NCI-H1092 treated with DMSO at 0.1 percent for 48 hours (cell line): Measurements from ENCODE around the gene ABLIM2.

Source experiments
- DNase-seq: peaks from one replicate; lab custom pipeline; 2025; lab: John Stamatoyannopoulos, UW

ABLIM2 gene

GRCh38 chr4:7978907-7979651 lies 179.5 kb downstream of the ABLIM2 start:
- DNase-seq = no peak

GRCh38 chr4:7978489-7978888 lies 180.1 kb downstream of the ABLIM2 start:
- no peak for DNase-seq

- no peak for DNase-seq
Observed at GRCh38 chr4:7976634-7977033, 182.0 kb downstream of the ABLIM2 start.

GRCh38 chr4:7976025-7976424 lies 182.6 kb downstream of the ABLIM2 start:
- no peak for DNase-seq

- DNase-seq = no peak
Observed at GRCh38 chr4:7974425-7974824, 184.2 kb downstream of the ABLIM2 start.

GRCh38 chr4:7973545-7973981 lies 185.1 kb downstream of the ABLIM2 start:
- DNase-seq = no peak

GRCh38 chr4:7971881-7972500 lies 186.6 kb downstream of the ABLIM2 start:
- no peak for DNase-seq

- DNase-seq = no peak
Observed at GRCh38 chr4:7971159-7971631, 187.4 kb downstream of the ABLIM2 start.

- no peak for DNase-seq
Observed at GRCh38 chr4:7970361-7970946, 188.2 kb downstream of the ABLIM2 start.

- DNase-seq = no peak
Observed at GRCh38 chr4:7968262-7968896, 190.2 kb downstream of the ABLIM2 start.

- no peak for DNase-seq
Observed at GRCh38 chr4:7967501-7968261, 190.9 kb downstream of the ABLIM2 start.

GRCh38 chr4:7967063-7967440 lies 191.6 kb downstream of the ABLIM2 start:
- no peak for DNase-seq

GRCh38 chr4:7966281-7967062 lies 192.1 kb downstream of the ABLIM2 start:
- DNase-seq = no peak

- DNase-seq = no peak
Observed at GRCh38 chr4:7964890-7965662, 193.5 kb downstream of the ABLIM2 start.

GRCh38 chr4:7964459-7964858 lies 194.2 kb downstream of the ABLIM2 start:
- no peak for DNase-seq

GRCh38 chr4:7963691-7964090 lies 194.9 kb downstream of the ABLIM2 start:
- DNase-seq = no peak

- DNase-seq = no peak
Observed at GRCh38 chr4:7962609-7963508, 195.8 kb downstream of the ABLIM2 start.

- DNase-seq = no peak
Observed at GRCh38 chr4:7960790-7961655, 197.6 kb downstream of the ABLIM2 start.
